GM19438 (cell line): ENCODE results near the gene SPAG8.

Experiments used
- ATAC-seq: cut with Tn5 transposase; IDR thresholded peaks from one replicate; pipeline ENCODE4 v1.9.1; 2021; ENCODE audit warnings: low read depth; ENCODE audit not compliant: unreplicated experiment

The SPAG8 gene

DNA sequence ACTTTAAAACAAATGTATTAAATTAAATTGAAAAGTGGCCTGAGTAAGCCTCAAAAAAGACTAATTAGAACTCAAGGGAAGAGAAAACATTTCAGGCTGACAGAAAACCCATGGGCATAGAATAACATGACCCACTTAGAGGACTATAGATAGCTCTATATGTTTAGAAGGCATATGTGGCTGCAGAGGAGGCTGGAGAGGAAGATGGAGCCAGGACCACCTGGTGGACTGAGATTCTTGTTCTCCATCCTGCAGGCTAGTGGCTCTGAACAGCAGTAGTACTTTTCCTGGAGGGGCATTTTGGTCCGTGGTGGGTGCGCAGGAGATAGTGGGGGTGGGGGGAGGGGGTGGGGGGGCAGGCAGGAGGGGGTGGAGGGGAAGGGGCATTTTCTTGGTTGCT lies 31.0 kb downstream of the SPAG8 start:
- ATAC-seq = no peak

DNA sequence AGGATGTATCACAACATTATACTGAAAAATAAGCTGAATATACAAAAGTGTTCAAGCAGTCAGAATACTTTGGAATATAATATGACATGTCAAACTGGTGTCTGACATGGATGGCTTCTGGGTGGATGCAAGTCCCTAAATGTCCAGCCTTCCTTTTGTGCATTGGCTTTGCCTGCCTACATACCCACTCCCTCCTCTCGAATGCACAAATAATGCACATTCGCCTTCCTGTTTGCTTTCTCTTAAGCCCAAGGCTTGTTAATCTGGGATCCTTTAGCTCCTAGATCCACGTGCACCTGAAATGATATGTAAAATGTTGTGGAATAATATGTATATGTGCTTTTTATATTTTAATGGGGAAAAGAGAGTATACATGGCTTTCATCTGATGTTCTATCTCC lies 33.6 kb downstream of the SPAG8 start:
- no peak for ATAC-seq

DNA sequence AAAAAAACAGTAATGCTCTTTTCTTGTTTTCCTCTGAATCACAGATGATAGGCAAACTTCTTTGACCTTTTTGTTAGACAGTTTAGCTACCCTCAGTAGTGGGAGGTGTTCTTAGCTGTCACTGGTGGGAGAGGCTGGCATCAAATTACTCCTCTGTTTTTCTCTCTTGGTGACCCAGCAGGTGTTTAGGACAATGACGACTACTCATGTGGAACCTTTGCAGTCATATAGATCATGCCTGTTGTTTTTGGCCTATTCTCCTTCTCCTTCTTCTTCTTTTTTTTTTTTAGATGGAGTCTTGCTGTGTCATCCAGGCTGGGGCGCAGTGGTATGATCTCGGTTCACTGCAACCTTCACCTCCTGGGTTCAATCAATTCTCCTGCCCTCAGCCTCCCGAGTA lies 36.0 kb downstream of the SPAG8 start:
- no peak for ATAC-seq

DNA sequence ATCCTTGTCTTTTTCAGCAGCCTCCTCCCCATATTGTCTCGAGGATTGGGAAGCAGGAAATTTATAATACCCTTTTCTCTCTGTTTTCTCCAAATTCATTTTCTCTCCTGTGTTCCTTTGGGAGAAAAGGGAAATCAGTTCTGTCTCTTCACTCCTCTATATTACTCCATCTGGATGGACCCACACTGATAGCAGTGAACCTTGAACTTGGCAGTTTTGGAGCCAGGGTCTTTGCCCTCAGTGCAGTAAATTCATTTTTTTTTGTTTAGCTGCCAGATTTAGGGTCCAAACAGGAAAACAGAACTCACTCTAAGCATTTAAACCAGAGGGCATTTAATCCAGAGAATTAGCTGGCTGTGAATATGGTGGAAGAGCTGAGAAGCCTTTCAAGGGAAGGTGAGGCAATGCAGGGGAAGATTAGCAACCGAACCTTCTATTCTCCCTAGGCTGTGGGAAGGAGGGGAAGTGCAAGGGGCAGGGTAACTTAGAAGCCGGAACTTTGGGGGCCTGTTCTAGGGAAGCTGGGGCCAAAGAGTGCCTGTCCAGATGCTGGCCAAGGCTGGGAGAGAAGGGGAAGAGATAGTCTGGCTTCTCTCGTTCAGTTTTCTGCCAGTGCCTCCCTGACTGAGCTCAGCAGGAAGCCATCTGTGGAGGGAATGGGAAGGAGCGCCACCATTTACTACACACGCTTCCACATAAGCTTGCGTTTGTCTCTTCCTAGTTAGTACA lies 37.0 kb downstream of the SPAG8 start:
- ATAC-seq = no peak

DNA sequence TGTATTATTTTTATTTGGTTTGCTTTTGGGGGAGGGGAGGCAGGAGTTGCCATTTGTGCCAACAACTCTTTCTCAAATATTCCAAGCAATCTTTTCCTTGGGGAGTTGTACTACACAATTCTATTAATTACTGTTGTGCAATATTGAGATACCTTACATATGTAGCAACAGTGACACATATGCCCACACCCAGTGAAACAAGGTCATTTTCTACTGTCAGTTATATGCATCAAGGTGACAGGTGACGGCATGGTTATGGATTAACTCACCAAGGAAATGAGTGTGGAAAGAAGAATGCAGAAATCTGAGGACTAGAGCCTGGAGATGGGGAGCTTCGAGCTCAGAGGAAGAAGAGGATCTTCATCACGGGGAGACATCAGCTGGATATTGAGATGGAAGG lies 40.1 kb downstream of the SPAG8 start:
- no peak for ATAC-seq

DNA sequence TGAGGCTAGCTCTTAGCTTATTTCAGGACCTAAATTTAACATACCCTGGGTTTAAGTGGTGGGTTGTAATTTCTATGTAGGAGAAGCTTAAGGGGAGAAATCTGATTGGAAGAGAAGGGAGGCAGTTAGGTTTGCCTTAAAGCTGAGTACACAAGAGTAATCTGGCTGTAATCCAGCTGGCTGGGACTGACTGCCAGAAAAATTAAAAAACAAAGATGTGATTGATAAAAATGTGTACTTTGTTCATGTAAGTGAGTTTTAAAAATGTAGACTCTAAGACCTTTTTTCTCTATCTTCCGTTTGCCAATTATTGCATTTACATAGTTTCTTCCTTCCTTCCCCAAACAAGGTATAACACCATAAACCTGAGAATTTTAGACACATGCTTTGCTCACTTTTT lies 40.5 kb downstream of the SPAG8 start:
- no peak for ATAC-seq

DNA sequence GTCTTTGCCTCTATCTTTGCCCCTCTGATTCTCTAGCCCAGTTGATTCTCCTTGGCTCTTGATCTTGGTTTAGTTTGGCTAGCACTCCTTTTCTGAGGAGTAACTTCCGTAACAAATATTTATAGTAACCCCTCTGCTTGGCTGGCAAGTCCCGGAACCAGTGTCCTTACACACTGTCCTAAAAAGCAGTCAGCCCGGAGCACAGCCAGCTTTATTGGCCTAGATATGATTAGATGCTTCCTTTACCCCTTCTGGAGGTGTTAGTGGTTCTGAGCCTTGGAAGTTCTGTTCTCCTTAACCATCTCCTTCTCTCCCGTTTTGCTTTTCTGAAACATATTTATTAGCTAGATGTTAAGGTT lies 41.0 kb downstream of the SPAG8 start:
- ATAC-seq = no peak

DNA sequence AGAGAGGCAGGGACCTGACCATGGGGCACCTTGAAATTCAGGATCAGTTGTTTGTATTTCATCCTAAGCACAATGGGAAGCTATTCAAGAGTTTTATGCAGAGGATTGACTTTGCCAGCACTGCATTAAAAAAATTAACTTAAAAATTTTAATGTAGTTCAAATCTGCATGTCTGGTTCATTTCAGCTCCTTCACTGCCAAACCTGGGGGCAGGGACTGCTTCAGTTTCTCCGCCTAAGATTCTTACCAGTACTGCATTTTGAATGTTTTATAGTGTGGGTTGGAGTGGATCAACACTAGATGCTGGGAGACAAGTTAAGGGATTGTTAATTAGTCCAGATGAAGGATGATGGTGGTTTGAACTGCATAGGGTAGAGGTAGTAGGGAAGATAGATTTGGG lies 42.3 kb downstream of the SPAG8 start:
- no peak for ATAC-seq

DNA sequence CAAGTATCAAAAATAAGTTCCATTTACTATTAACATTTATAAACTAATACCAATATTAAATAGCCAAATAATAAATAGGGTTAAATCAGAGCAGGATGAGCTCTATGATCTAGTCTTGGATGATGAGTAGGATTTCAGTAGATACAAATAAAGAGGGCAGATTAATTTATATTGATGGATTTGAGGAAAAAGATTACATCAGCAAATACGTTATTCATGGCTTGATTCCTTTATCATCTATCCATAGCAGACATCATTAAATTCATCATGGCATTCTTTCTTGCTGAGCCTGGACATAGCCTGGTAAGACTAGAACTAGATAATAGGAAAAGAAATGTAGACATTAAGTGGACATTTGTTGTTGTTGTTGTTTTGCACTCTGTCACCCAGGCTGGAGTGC lies 44.6 kb downstream of the SPAG8 start:
- no peak for ATAC-seq

DNA sequence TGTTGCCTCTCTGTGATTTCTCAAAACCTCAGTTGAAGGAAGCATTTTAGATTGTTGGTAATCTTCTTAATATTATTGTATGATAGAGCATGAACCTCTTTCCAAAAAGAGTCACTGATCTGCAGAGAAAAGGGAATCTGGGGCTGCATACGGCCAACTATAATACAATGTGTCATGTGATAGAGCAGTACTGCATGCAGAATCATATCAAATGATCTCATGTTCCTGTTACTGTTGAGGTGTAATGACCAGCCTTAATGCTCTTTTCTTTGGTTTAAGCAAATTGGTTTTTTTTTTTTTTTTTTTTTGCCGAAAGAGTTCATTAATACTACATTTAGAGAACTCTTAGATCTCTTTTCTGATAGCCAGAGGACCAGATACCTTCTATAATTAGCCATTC lies 45.1 kb downstream of the SPAG8 start:
- no peak for ATAC-seq

DNA sequence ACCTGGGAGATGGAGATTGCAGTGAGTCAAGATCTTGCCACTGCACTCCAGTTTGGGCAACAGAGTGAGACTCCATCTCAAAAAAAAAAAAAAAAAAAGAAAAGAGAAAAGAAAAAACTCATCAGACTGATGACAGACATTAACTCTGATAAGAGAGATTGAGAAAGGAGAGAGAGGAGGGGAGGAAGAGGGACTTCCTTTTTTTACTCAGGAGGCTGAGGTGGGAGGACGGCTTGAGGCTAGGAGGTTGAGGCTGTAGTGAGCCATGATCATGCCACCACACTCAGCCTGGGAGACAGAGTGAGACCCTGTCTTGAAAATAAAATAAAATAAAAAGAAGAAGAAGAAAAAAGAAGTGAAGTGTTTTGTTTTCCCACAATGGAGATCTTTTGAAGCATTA lies 48.3 kb downstream of the SPAG8 start:
- ATAC-seq = no peak

DNA sequence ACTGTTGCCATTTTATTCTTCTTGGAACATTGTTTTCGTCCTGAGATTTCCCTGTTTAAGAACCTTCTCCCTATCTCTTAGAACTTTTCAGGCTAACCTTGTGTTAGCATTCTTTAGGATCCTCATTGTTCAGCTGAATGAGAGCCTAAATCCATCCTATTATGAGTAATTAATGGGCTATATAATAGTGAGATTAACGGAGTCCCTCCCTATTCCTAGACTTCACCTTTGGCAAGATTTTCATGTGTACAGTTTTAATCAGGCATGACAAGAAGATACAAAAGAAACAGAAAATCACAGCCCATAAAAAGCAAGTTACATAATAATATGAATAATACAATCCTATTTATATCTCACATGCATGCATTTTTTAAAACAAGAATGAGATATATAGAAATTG lies 48.9 kb downstream of the SPAG8 start:
- ATAC-seq = no peak

DNA sequence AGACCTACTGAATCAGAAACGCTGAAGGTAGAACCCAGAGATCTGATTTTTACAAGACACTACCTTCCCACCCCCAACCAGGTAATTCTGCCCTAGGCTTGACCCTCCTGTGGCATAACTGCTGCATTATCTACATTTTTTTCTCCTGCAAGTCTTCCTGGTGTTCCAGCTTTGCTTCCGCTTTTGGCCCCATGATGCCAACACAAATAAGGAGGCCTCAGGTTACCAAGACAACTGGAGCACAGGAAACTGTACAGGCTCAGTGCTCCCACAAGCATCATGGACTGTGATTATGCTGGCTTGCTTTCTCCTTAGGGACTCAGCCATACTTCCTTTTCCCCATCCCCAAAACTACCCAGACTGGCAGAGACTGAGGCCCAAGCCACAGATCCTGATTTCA lies 51.4 kb downstream of the SPAG8 start:
- ATAC-seq = no peak

DNA sequence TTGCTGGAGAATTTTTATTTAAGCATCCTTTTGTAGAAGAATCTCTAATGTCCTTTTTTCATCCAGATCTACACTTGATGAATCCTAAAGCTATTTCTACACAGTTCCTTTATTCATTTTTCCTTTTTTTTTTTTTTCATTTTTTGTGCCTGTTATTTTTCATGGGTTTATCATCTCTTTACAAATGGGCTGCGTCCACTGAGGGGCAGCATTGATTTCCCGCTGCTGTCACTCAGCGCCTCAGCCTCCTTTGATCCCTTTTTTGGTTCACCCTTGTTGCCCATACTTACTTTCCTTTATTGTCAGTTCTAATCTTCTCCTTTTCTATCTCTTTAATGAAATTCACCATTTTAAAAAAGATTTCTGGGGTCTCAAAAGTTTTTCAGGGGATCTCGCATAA lies 52.3 kb downstream of the SPAG8 start:
- no peak for ATAC-seq
